Thymus (tissue), 14 donors: ENCODE measurements around the gene CCL28. TPM values are rescaled to one million over a fixed set of nuclear protein-coding genes. Genes with fewer than 3 reads are reported as not detected.
"Not testable (repeated sequence)": the region's sequence is repeated elsewhere in the genome, so short reads cannot be mapped to it uniquely, and the experiment has no call there.

Source experiments
- DNase-seq, 9 donors: peaks; one replicate each; pipeline ENCODE4 v3.0.0-alpha.2; 2013; ENCODE audit warnings: low spot score in 9 of 9, low read depth in 6 of 9, missing footprints in 1 of 9
- H3K27ac ChIP-seq, 2 donors: one replicate each; pipeline ENCODE4 v1.5.1; 2013; ENCODE audit warnings: control low read depth in 1 of 2, low read depth in 1 of 2, low read length in 1 of 2, mild to moderate bottlenecking in 1 of 2, moderate library complexity in 1 of 2
- H3K27me3 ChIP-seq, 2 donors: one replicate each; pipeline ENCODE4 v1.5.1; 2013; ENCODE audit warnings: low read length in 1 of 2; ENCODE audit not compliant: control insufficient read depth in 2 of 2, insufficient read depth in 1 of 2
- H3K36me3 ChIP-seq, 2 donors: one replicate each; pipeline ENCODE4 v1.5.1; 2013; ENCODE audit warnings: low read length in 1 of 2, mild to moderate bottlenecking in 1 of 2, moderate library complexity in 1 of 2; ENCODE audit not compliant: control insufficient read depth in 2 of 2, insufficient read depth in 2 of 2
- H3K4me1 ChIP-seq, 2 donors: one replicate each; pipeline ENCODE4 v1.5.1; 2013; ENCODE audit warnings: low read length in 2 of 2; ENCODE audit not compliant: control insufficient read depth in 2 of 2, insufficient read depth in 2 of 2
- H3K4me3 ChIP-seq, 2 donors: one replicate each; pipeline ENCODE4 v1.5.1; 2013; ENCODE audit warnings: low read length in 2 of 2, control low read depth in 1 of 2, mild to moderate bottlenecking in 1 of 2
- H3K9me3 ChIP-seq, 2 donors: one replicate each; pipeline ENCODE4 v1.5.1; 2013; ENCODE audit warnings: low read length in 1 of 2, mild to moderate bottlenecking in 1 of 2; ENCODE audit not compliant: control insufficient read depth in 2 of 2, insufficient read depth in 1 of 2
- WGBS: extraction: QIAGEN DNeasy Blood & Tissue Kit; methylation state at CpG from one replicate; pipeline ENCODE4 v1.1.7; 2013; 5-methylcytosine and 5-hydroxymethylcytosine counted together
- long read RNA-seq, 10 donors: transcript quantifications; one replicate each; lab custom pipeline, GENCODE V29; 2026
- polyA plus RNA-seq: library from polyadenylated mRNA; stranded (reverse); fragments of 200-250 nt; gene quantifications from one replicate; pipeline ENCODE4 v1.2.3, GENCODE V29; 2013
- total RNA-seq: library from RNA; stranded (reverse); fragments of 120-200 nt; gene quantifications from one replicate; pipeline ENCODE4 v1.2.4, GENCODE V29; 2013
- donor health status: healthy.

CCL28 gene, protein sequence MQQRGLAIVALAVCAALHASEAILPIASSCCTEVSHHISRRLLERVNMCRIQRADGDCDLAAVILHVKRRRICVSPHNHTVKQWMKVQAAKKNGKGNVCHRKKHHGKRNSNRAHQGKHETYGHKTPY
- total RNA-seq (2.0 TPM), polyA plus RNA-seq (6.5 TPM)
- long read RNA-seq, donor 1, partial matches to known transcripts: 0 of 1 reads
- long read RNA-seq, donor 1, other reads (novel, unspliced or antisense): 0 of 1 reads
- long read RNA-seq, donor 2: 0 reads
- long read RNA-seq, donor 3, partial matches to known transcripts: 0 of 1 reads
- long read RNA-seq, donor 3, other reads (novel, unspliced or antisense): 0 of 1 reads
- long read RNA-seq, donor 4: 0 reads
- long read RNA-seq, donor 5, partial matches to known transcripts: 0 of 2 reads
- long read RNA-seq, donor 5, other reads (novel, unspliced or antisense): 0 of 2 reads
- long read RNA-seq, donor 6: 0 reads
- long read RNA-seq, donor 7: 0 reads
- long read RNA-seq, donor 8: 0 reads
- long read RNA-seq, donor 9, partial matches to known transcripts: 0 of 2 reads
- long read RNA-seq, donor 9, other reads (novel, unspliced or antisense): 0 of 2 reads
- long read RNA-seq, donor 10, partial matches to known transcripts: 0 of 2 reads
- long read RNA-seq, donor 10, other reads (novel, unspliced or antisense): 0 of 2 reads

DNA sequence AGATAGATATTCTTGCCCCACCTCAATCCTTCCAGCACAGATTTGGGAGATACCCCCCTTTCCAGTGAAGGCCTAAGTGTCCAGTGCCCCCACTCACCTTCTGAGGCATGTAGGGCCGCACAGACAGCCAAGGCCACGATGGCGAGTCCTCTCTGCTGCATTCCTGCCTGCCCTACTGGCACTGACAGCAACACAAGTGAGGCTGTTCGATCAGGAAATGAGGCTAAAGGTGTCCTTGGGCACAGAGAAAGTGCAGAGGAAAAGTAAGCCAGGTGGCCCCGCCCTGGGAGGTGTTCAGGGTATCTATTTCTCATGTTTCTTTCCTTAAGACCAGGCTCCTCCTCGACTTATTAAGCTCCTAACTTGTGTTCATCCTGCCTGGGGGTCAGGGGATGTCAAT, at the start of gene CCL28:
Gene CCL28 (minus strand): TSS at position 236 of the 400 bp plus-strand sequence. CDS start 75 bp downstream, at position 161.
- Histone ChIP-seq H3K36me3 (no peaks in the 10 kb centered on the region), H3K4me1 (no peaks in the 10 kb centered on the region), H3K27me3 (no peaks in the 10 kb centered on the region), H3K4me3 (no peak within 1 kb of the TSS), H3K9me3 (no peaks in the 10 kb centered on the region), H3K27ac (no peak within 1 kb of the TSS)
- 93% methylated on average over 6 of the region's 6 CpGs for WGBS
- no peak for DNase-seq

DNA sequence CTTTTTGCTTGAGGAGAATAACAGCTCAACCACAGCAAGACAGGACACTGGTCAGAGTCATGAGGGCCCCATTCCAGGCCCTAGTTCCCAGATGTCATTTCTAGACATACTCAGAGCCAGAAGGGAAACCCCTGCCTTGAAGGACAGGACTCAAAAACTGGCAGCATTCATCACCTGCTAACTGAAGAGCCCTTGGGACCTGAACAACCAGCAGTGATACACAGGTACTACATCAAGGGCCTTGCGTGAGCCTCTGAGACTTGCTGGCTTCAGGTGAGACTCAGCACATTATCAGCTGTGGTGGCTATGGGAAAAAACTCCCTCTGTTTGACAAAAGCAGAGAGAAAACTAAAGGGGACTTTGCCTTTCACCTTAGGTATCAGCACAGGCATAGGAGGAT, 48.9 kb upstream of the CCL28 start:
- H3K4me3 ChIP-seq: no peak overlapping the region
- DNase-seq: no peak
- H3K4me1 ChIP-seq: no peaks in the 10 kb centered on the region
- peaks cover 0 to 17% of the 10 kb centered on the region in 2 donors for H3K9me3 ChIP-seq
- H3K36me3 ChIP-seq: peaks cover 0 to 4% of the 10 kb centered on the region in 2 donors
- 100% methylated on average over 1 of the region's 1 CpG for WGBS
- H3K27me3 ChIP-seq: no peaks in the 10 kb centered on the region
- no peak overlapping the region for H3K27ac ChIP-seq

DNA sequence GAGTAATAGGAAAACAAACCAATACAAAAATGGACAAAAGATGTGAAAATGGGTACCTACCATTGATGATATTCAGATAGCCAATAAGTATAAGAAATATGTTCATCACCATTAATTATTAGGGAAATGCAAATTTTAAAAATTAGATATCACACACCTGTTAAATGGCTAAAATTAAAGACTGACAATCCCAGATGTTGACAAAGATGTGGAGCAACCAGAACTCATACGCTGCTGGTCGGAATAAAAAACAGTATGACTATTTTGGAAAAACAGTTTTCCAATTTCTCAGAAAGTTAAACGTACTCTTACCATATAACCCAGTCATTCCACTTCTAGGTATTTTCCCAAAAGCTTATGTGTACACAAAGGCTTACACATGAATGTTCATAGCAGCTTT, 44.4 kb upstream of the CCL28 start:
- Histone ChIP-seq H3K36me3 (peaks cover 0 to 4% of the 10 kb centered on the region in 2 donors), H3K4me3 (no peak overlapping the region), H3K27me3 (no peaks in the 10 kb centered on the region), H3K9me3 (peaks cover 0 to 14% of the 10 kb centered on the region in 2 donors), H3K27ac (no peak overlapping the region), H3K4me1 (no peaks in the 10 kb centered on the region)
- 98% methylated on average over 3 of the region's 3 CpGs for WGBS
- no peak for DNase-seq

DNA sequence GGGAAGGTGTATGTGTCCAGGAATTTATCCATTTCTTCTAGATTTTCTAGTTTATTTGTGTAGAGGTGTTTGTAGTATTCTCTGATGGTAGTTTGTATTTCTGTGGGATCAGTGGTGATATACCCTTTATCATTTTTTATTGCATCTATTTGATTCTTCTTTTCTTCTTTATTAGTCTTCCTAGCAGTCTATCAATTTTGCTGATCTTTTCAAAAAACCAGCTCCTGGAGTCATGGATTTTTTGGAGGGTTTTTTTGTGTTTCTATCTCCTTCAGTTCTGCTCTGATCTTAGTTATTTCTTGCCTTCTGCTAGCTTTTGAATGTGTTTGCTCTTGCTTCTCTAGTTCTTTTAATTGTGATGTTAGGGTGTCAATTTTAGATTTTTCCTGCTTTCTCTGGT, 29.4 kb upstream of the CCL28 start:
- H3K4me3 ChIP-seq, H3K27me3 ChIP-seq, DNase-seq, H3K27ac ChIP-seq, H3K36me3 ChIP-seq, H3K4me1 ChIP-seq, H3K9me3 ChIP-seq: not testable (repeated sequence)

GRCh38 chr5:43437062-43437660, 25.0 kb upstream of the CCL28 start:
- Histone ChIP-seq H3K36me3 (no peaks in the 10 kb centered on the region), H3K27ac (no peak overlapping the region), H3K4me3 (no peak overlapping the region), H3K4me1 (no peaks in the 10 kb centered on the region), H3K9me3 (no peaks in the 10 kb centered on the region), H3K27me3 (no peaks in the 10 kb centered on the region)
- WGBS: over 99% methylated on average over 3 of the region's 3 CpGs
- no peak for DNase-seq

GRCh38 chr5:43433382-43433781, 21.2 kb upstream of the CCL28 start:
- 95% methylated on average over 4 of the region's 4 CpGs for WGBS
- Histone ChIP-seq H3K9me3 (no peaks in the 10 kb centered on the region), H3K27me3 (no peaks in the 10 kb centered on the region), H3K27ac (no peak overlapping the region), H3K4me1 (no peaks in the 10 kb centered on the region), H3K4me3 (no peak overlapping the region), H3K36me3 (no peaks in the 10 kb centered on the region)
- no peak for DNase-seq

GRCh38 chr5:43432486-43433375, 20.5 kb upstream of the CCL28 start:
- H3K4me1 ChIP-seq: no peaks in the 10 kb centered on the region
- peak in 1 of 9 donors; percentile 8 for DNase-seq
- H3K9me3 ChIP-seq: no peaks in the 10 kb centered on the region
- WGBS: 94% methylated on average over 3 of the region's 3 CpGs
- H3K27ac ChIP-seq: no peak overlapping the region
- no peak overlapping the region for H3K4me3 ChIP-seq
- no peaks in the 10 kb centered on the region for H3K27me3 ChIP-seq
- no peaks in the 10 kb centered on the region for H3K36me3 ChIP-seq

- WGBS: 94% methylated on average over 2 of the region's 2 CpGs
- Histone ChIP-seq H3K4me3 (no peak overlapping the region), H3K36me3 (no peaks in the 10 kb centered on the region), H3K9me3 (no peaks in the 10 kb centered on the region), H3K4me1 (no peaks in the 10 kb centered on the region), H3K27me3 (no peaks in the 10 kb centered on the region), H3K27ac (no peak overlapping the region)
- no peak for DNase-seq
Measured at GRCh38 chr5:43429706-43430105, 17.5 kb upstream of the CCL28 start.
